Esophagus muscularis mucosa (tissue), 3 donors: Measurements from ENCODE around the gene NTM.

ENCODE experiments used
- POLR2A ChIP-seq: fragments of 450-650 bp; IDR thresholded peaks from one replicate; pipeline ENCODE4 v1.6.1; 2017; ENCODE audit warnings: antibody characterized with exemption, moderate library complexity, mild to moderate bottlenecking, low read depth
- TF ChIP-seq, protein P1 (sequence below), 3 experiments: fragments of 200-600 bp in 2 of 3; fragments of 450-650 bp in 1 of 3; sonication (generic) in 2 of 3; IDR thresholded peaks; one replicate each; pipeline ENCODE4 v1.5.1; 2017 to 2019; ENCODE audit warnings: antibody characterized with exemption in 3 of 3, mild to moderate bottlenecking in 2 of 3, moderate library complexity in 1 of 3

DNA sequence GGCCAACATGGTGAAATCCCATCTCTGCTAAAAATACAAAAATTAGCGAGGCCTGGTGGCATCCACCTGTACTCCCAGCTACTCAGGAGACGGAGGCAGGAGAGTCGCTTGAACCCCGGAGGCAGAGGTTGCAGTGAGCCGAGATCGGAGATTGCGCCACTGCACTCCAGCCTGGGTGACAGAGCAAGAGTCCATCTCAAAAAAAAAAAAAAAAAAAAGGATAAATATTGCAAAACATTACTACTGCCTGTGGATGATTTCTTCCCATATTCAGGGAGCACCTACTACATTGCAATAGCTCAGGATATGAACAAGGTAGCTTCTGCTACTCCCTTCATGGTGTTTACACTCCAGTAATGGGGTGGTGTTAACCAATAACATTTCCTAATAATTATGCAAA lies 980.6 kb downstream of the NTM start:
- TF ChIP-seq, protein P1, sequence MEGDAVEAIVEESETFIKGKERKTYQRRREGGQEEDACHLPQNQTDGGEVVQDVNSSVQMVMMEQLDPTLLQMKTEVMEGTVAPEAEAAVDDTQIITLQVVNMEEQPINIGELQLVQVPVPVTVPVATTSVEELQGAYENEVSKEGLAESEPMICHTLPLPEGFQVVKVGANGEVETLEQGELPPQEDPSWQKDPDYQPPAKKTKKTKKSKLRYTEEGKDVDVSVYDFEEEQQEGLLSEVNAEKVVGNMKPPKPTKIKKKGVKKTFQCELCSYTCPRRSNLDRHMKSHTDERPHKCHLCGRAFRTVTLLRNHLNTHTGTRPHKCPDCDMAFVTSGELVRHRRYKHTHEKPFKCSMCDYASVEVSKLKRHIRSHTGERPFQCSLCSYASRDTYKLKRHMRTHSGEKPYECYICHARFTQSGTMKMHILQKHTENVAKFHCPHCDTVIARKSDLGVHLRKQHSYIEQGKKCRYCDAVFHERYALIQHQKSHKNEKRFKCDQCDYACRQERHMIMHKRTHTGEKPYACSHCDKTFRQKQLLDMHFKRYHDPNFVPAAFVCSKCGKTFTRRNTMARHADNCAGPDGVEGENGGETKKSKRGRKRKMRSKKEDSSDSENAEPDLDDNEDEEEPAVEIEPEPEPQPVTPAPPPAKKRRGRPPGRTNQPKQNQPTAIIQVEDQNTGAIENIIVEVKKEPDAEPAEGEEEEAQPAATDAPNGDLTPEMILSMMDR (IDR thresholded peaks at IDR 0.05): no peak
- TF ChIP-seq POLR2A: no peak
